Naive B cell (primary cell): ENCODE results near the gene SPNS2. TPM values are rescaled to one million over a fixed set of nuclear protein-coding genes. Genes with fewer than 3 reads are reported as not detected.

Experiments used
- ATAC-seq, 2 donors: fragments of 150-1000 bp; cut with Tn5 transposase; 2 replicates each; pipeline ENCODE4 v1.10.0; 2021; ENCODE audit warnings: low read depth in 2 of 2, mild to moderate bottlenecking in 2 of 2, moderate library complexity in 2 of 2
- DNase-seq: peaks from one replicate; pipeline ENCODE4 v3.0.0; 2022
- H3K27ac Mint-ChIP-seq, 6 donors: one replicate each; pipeline ENCODE4 v1.8.0; 2020 to 2022; ENCODE audit warnings: mild to moderate bottlenecking in 6 of 6, mixed read lengths in 6 of 6, moderate library complexity in 5 of 6, inconsistent platforms in 2 of 6
- H3K27me3 Mint-ChIP-seq, 3 donors: one replicate each; pipeline ENCODE4 v1.8.0; 2021 to 2022; ENCODE audit warnings: mixed read lengths in 3 of 3, mild to moderate bottlenecking in 1 of 3
- H3K36me3 Mint-ChIP-seq, 2 donors: one replicate each; pipeline ENCODE4 v1.8.0; 2020 to 2022; ENCODE audit warnings: mixed read lengths in 2 of 2, inconsistent platforms in 1 of 2, mild to moderate bottlenecking in 1 of 2
- H3K4me1 Mint-ChIP-seq, 3 donors: one replicate each; pipeline ENCODE4 v1.8.0; 2020 to 2022; ENCODE audit warnings: mixed read lengths in 3 of 3, inconsistent platforms in 1 of 3, mild to moderate bottlenecking in 1 of 3, moderate library complexity in 1 of 3
- H3K4me3 Mint-ChIP-seq, 8 donors: one replicate each; pipeline ENCODE4 v1.8.0; 2020 to 2022; ENCODE audit warnings: mild to moderate bottlenecking in 8 of 8, mixed read lengths in 8 of 8, moderate library complexity in 8 of 8, inconsistent platforms in 2 of 8
- H3K9me3 Mint-ChIP-seq, 7 donors: one replicate each; pipeline ENCODE4 v1.8.0; 2020 to 2022; ENCODE audit warnings: mixed read lengths in 7 of 7, mild to moderate bottlenecking in 5 of 7, inconsistent platforms in 2 of 7, moderate library complexity in 1 of 7
- polyA plus RNA-seq, 6 donors: library from polyadenylated mRNA; unstranded; fragments of 300-500 nt; fragmentation: Illumina TruSeq; gene quantifications; one replicate each; pipeline ENCODE4 v1.2.3, GENCODE V29; 2021; ENCODE audit warnings: low read depth in 6 of 6

SPNS2 gene
- polyA plus RNA-seq, 6 donors from 2014 or later = 0.23 TPM; not detected in 5

DNA sequence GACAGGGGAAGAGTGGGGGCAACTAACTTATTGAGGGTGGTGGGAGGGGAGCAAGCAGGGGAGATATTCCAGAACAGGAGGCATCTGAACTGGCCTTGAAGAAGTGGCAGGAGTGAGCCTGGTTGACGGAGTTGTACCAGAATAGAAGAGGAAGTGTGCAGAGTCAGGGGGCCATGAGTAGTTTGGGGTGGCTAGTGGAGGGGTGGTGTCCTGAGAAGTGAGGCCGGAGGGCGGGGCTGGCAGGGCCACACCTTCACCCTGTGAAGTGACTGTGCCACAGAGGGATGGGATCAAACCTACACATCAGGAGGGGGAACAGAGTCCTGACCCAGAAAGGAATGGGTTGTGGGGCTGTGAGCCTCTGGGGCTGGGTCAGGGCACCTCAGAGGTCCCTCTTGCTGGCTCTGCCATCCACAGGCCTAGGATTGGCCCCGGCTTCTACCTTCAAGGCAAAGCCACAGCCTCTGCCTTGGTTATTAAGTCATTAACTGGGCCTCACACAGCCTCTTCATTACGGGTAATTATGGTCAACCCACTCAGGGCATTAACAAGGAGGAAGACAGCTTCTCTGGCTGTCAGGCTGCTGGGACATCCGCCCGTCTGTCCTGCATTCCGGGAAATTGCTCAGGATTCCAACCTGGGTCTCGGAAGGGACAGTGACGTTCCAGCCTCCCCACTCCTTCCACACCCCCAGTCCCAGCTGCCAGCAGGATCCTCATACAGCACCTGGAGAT lies 12.7 kb downstream of the SPNS2 start:
- Mint-ChIP-seq H3K4me3 (no peak overlapping the region), H3K36me3 (no peaks in the 10 kb centered on the region), H3K4me1 (peaks cover 5 to 13% (median 11%) of the 10 kb centered on the region in 3 donors), H3K9me3 (no peaks in the 10 kb centered on the region), H3K27me3 (peaks cover 17 to 44% (median 36%) of the 10 kb centered on the region in 3 donors), H3K27ac (no peak overlapping the region)
- no peak for DNase-seq
- ATAC-seq = no peak

DNA sequence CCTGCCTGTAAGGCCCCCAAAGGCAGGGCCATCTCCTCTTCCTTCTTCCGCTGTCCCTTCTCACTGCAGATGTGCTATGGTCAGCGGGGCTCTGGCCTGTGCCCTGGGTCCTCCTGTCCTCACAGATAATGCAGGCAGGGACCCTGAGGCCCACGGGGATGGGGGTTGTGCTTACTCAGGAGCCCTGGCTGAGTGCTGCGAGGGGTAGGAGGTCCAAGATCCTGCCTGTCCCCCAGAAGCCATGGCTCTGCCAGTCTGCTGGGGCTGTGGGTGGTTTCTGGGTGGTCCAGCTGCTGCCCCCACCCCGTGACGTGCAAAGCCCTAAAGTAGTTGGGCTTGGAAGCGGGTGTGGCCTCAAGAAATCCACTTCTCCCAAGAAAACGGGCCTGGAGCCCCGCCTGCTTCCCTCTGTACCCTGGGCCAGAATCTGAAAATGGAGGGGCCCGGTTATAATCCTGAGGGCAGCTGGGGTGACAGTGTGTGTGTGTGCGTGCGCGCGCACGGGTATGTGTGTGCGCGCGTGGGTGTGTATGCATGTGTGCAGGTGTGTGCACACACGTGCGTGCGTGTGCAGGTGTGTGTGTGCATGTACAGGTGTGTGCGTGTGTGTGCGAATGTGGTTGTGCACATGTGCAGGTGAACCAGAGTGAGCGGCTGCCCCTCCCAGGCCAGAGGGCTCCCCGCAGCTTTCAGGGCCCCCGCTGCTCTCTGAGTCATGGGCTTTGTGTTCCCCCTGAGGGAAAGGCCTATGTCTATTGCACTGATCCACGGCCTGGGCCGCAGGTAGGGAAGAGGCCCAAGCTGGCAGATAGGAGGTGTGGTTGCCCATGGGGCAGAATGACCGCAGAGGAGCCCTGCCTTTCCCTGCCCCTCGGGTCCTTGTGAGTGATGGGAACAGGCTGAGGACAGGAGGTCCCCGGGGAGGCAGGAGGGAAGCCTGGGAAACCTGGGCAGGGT lies 13.8 kb downstream of the SPNS2 start:
- peaks cover 5 to 13% (median 11%) of the 10 kb centered on the region in 3 donors for H3K4me1 Mint-ChIP-seq
- no peak overlapping the region for H3K27ac Mint-ChIP-seq
- H3K27me3 Mint-ChIP-seq = peaks cover 13 to 41% (median 34%) of the 10 kb centered on the region in 3 donors
- ATAC-seq (no peak), DNase-seq (no peak)
- H3K36me3 Mint-ChIP-seq = no peaks in the 10 kb centered on the region
- no peaks in the 10 kb centered on the region for H3K9me3 Mint-ChIP-seq
- H3K4me3 Mint-ChIP-seq = no peak overlapping the region

DNA sequence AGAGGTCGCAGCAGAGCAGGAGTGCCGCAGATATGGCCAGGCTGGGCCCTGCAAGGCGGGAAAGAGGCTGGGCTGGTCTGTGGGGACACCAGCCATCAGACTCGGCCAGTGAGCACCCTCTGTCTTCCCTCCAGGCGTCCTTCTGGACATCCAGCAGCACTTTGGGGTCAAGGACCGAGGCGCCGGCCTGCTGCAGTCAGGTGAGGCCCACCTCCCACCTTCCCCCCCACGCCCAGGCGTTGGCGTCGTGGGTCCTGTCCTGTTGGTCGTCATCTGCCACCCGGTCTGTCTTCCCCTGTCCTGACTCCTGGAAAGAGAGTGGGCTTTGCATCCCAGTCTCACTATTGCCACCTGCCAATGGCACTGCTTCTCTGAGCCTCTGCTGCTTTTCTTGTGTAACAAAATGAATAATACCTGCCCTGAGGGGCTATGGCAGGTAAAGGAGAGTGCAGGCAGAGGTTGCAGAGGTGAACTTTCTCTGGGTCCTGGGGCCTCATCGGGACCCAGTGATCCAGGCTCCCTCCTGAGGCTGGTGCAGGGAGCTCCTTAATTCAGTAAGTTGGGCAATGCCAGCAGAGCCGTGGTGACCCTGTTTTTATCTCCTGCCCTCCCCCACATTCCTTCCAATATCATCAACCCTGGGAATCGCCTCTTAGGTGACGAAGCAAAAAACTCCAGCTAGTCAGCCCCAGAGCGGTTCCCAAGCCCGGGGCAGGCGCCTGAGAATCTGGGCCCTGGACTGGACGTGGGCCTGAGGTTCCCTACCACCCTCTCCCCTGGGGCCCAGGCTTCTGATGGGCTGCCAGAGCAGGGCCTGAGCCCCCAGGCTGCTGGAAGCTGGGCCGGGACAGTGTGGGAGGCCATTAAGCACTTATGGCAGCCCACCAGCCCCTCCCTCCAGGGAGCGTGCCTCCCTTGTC lies 14.7 kb downstream of the SPNS2 start:
- Mint-ChIP-seq H3K4me3 (no peak overlapping the region), H3K27me3 (peaks cover 11 to 32% (median 31%) of the 10 kb centered on the region in 3 donors), H3K27ac (no peak overlapping the region), H3K36me3 (no peaks in the 10 kb centered on the region), H3K9me3 (peaks cover 0 to 4% (median 0%) of the 10 kb centered on the region in 7 donors), H3K4me1 (peaks cover 5 to 13% (median 11%) of the 10 kb centered on the region in 3 donors)
- ATAC-seq (no peak), DNase-seq (no peak)

DNA sequence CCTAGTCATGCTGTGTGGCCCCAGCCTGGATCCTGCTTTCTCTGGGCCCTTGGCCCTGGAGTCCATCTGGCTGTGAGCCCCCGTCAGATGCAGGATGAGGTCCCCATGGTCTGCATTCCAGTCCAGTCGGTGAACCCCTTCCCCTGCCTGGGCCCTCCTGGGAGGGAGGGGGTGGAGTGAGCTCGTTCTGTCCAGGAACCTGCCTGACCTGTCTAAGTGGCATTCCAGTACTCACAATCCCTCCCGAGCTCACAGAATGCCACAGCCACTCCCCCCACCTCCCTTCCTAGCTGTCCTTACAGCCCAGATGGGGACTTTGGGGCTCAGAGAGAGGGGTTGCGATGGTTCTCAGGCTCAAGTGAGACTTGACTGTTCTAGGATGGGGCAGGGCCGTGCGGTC lies 15.5 kb downstream of the SPNS2 start:
- Mint-ChIP-seq H3K27ac (no peak overlapping the region), H3K4me3 (no peak overlapping the region), H3K27me3 (peaks cover 11 to 24% (median 23%) of the 10 kb centered on the region in 3 donors), H3K36me3 (no peaks in the 10 kb centered on the region), H3K9me3 (peaks cover 0 to 4% (median 0%) of the 10 kb centered on the region in 7 donors), H3K4me1 (peaks cover 3 to 6% (median 5%) of the 10 kb centered on the region in 3 donors)
- ATAC-seq (no peak), DNase-seq (no peak)

DNA sequence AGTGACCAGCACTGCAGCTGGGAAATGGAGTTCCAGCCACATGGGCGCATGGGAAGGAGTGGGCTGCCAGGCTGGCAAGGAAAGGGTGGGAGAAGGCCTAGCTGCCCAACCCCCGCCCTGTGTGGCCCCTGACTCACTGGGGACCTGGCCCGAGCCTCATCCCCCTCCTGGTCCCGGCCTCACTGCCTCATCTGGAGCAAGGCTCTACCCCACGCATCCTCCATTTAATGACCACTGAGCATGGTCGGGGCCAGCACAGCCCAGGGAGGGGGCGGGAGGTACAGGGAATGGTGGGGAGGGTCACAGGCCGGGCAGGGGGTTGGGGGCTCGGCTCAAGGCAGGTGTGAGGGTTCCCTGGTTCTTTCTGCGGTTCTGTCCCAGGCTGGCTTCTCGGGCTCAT lies 16.1 kb downstream of the SPNS2 start:
- ATAC-seq (no peak), DNase-seq (no peak)
- H3K27me3 Mint-ChIP-seq = peaks cover 5 to 18% (median 17%) of the 10 kb centered on the region in 3 donors
- H3K4me3 Mint-ChIP-seq = no peak overlapping the region
- no peaks in the 10 kb centered on the region for H3K36me3 Mint-ChIP-seq
- H3K4me1 Mint-ChIP-seq = peaks cover 0 to under 1% (median 0%) of the 10 kb centered on the region in 3 donors
- H3K27ac Mint-ChIP-seq = no peak overlapping the region
- H3K9me3 Mint-ChIP-seq = peaks cover 0 to 4% (median 0%) of the 10 kb centered on the region in 7 donors

DNA sequence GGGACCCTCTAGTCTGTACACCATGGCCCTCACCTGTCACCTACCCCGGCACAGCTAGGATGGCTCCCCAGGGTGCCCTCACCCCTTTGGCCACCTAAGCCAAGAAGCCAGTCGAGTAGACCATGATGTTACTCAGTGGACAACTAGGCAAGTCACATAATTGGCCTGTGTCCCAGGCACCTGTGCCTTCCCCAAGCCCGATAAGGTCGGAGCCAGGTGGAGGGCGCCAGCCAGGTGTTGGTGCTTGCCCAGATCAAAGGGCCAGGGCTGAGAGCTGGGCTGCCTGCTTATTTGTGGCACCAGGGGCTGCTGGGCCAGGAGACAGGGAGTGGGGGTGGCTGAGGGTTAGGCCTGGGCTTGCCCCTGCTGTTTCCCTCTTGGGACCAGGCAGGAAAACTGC lies 16.8 kb downstream of the SPNS2 start:
- H3K4me1 Mint-ChIP-seq = no peaks in the 10 kb centered on the region
- DNase-seq = no peak
- no peaks in the 10 kb centered on the region for H3K36me3 Mint-ChIP-seq
- no peak overlapping the region for H3K27ac Mint-ChIP-seq
- H3K27me3 Mint-ChIP-seq = peaks cover 5 to 16% (median 13%) of the 10 kb centered on the region in 3 donors
- H3K4me3 Mint-ChIP-seq = no peak overlapping the region
- peaks cover 0 to 4% (median 0%) of the 10 kb centered on the region in 7 donors for H3K9me3 Mint-ChIP-seq
- ATAC-seq = no peak

DNA sequence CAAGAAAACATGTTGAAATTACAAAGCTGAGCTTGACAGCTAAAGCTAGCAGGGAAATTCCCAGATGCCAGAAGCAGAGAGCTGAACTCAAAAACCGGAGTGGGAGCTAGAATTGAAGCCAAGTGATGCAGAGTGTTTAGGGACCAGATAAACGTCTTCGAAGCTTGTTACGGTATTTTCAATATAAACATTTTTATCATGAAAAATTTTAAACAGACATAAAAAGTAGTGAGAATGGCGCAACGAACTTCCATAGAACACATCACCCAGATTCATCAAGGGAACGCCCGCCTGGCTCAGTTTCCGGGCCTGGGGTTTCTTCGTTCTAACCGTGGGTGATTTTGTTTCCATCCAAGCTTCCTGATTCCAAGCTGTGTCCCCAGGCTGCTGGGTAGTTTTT lies 18.1 kb downstream of the SPNS2 start:
- Mint-ChIP-seq H3K36me3 (no peaks in the 10 kb centered on the region), H3K9me3 (peaks cover 0 to 4% (median 0%) of the 10 kb centered on the region in 7 donors), H3K4me3 (no peak overlapping the region), H3K27ac (no peak overlapping the region), H3K4me1 (no peaks in the 10 kb centered on the region), H3K27me3 (peaks cover 0 to 8% (median 5%) of the 10 kb centered on the region in 3 donors)
- DNase-seq = no peak
- no peak for ATAC-seq

DNA sequence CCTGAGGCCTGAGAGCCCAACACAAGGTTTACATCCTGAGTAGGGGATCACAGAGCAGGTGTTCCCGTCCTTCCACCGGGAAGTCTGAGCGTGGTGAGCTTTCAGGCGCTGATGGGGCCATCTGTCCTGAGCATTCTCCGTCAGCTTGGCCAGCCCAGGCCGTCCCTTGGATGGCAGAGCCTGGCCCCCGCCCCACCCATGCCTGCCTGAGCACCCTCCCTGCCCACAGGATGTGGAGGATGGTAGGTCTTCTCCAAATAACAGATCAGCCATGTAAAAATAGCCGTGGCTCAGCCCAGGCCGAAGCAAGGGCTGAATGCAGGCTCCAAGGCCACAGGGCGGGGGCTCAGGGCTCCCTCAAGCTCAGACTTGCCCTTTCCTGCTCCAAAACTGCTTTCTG lies 20.2 kb downstream of the SPNS2 start:
- Mint-ChIP-seq H3K36me3 (no peaks in the 10 kb centered on the region), H3K27ac (no peak overlapping the region), H3K9me3 (peaks cover 0 to 4% (median 0%) of the 10 kb centered on the region in 7 donors), H3K4me1 (no peaks in the 10 kb centered on the region), H3K27me3 (peaks cover 0 to 8% (median 0%) of the 10 kb centered on the region in 3 donors), H3K4me3 (peak overlapping the region in 1 of 8 donors; percentile 40)
- DNase-seq (no peak), ATAC-seq (no peak)

DNA sequence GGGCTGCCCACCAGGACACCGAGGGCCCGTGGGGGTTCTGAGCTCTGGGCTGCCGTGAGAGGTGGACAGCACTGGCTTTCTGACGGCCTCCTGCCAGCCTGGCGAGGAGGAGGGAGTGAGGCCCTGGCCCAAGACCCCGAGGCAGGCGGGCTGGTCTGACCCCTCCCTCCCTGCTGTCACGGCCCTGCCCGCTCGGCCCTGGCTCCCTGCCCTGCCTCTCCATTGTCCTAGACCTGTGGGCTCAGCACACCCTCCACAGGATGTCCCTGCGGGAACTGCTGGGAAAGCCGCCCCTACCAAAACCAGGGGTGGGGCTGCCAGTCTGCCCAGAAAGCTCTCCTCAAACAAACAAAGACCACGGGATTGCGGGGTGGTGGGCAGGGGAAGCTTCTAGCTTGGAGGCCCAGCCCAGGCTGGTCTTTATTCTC lies 20.7 kb downstream of the SPNS2 start:
- ATAC-seq (no peak), DNase-seq (no peak)
- Mint-ChIP-seq H3K27ac (no peak overlapping the region), H3K36me3 (no peaks in the 10 kb centered on the region), H3K4me3 (no peak overlapping the region), H3K27me3 (peaks cover 0 to 8% (median 0%) of the 10 kb centered on the region in 3 donors), H3K4me1 (no peaks in the 10 kb centered on the region), H3K9me3 (peaks cover 0 to 4% (median 0%) of the 10 kb centered on the region in 7 donors)

GRCh38 chr17:4520060-4520893 lies 21.6 kb downstream of the SPNS2 start:
- H3K4me1 Mint-ChIP-seq = no peaks in the 10 kb centered on the region

GRCh38 chr17:4520894-4521600 lies 22.4 kb downstream of the SPNS2 start:
- H3K27ac Mint-ChIP-seq = no peak overlapping the region
- DNase-seq = no peak

More at GRCh38 chr17:4520060-4520893, 21.6 kb downstream of the SPNS2 start:
- Mint-ChIP-seq H3K9me3 (peaks cover 0 to 4% (median 0%) of the 10 kb centered on the region in 7 donors), H3K27me3 (peaks cover 0 to 8% (median 0%) of the 10 kb centered on the region in 3 donors), H3K27ac (no peak overlapping the region), H3K4me3 (no peak overlapping the region), H3K36me3 (no peaks in the 10 kb centered on the region)
- DNase-seq = no peak
- ATAC-seq = no peak

More at GRCh38 chr17:4520894-4521600, 22.4 kb downstream of the SPNS2 start:
- Mint-ChIP-seq H3K4me3 (no peak overlapping the region), H3K27me3 (peaks cover 0 to 8% (median 3%) of the 10 kb centered on the region in 3 donors), H3K9me3 (peaks cover 0 to 4% (median 0%) of the 10 kb centered on the region in 7 donors), H3K4me1 (no peaks in the 10 kb centered on the region), H3K36me3 (no peaks in the 10 kb centered on the region)
- no peak for ATAC-seq
